Nephron (organoid): Measurements from ENCODE around the gene PARD3.

Source experiments
- H3K27ac Mint-ChIP-seq, 3 experiments: 2 replicates each; pipeline ENCODE4 v1.8.0; 2020; ENCODE audit warnings: mixed read lengths in 3 of 3, mild to moderate bottlenecking in 2 of 3, moderate library complexity in 1 of 3
- H3K27me3 Mint-ChIP-seq: 2 replicates; pipeline ENCODE4 v1.8.0; 2021; ENCODE audit warnings: low read depth, mild to moderate bottlenecking, moderate library complexity, mixed read lengths
- H3K36me3 Mint-ChIP-seq: 2 replicates; pipeline ENCODE4 v1.8.0; 2020; ENCODE audit warnings: low read depth, mixed read lengths
- H3K4me1 Mint-ChIP-seq: 2 replicates; pipeline ENCODE4 v1.8.0; 2020; ENCODE audit warnings: mixed read lengths
- H3K4me3 Mint-ChIP-seq, 3 experiments: 2 replicates each; pipeline ENCODE4 v1.8.0; 2020; ENCODE audit warnings: mild to moderate bottlenecking in 3 of 3, mixed read lengths in 3 of 3, moderate library complexity in 2 of 3
- H3K9me3 Mint-ChIP-seq: 2 replicates; pipeline ENCODE4 v1.8.0; 2020; ENCODE audit warnings: mixed read lengths
- CTCF ChIP-seq, 3 experiments: fragments of 200-600 bp; sonication (generic); IDR thresholded peaks; one replicate each; pipeline ENCODE4 v1.5.0; 2021; ENCODE audit warnings: antibody characterized with exemption in 3 of 3; ENCODE audit not compliant: unreplicated experiment in 3 of 3

Gene PARD3

DNA sequence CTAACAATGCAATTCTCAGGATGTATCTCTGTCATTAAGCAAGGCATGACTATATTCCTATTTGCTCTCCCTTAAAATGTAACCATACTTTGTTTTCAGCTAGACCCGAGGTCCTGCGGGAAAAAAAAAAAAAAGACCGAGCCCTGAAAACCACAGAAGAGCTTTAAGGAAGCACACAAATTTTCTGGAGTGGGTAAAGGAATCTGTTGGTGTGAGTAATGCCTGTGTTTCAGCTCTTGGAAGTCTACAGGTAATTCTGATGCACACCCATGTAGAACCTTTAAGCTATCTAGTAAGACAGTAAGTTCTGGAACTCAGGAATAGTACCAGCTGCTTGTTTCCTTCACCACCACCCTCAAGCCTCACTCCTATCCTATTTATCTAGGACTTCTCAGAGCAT, 351.1 kb downstream of the PARD3 start:
- H3K9me3 Mint-ChIP-seq = no peaks in the 10 kb centered on the region
- peaks cover 8% of the 10 kb centered on the region for H3K4me1 Mint-ChIP-seq
- TF ChIP-seq CTCF (IDR thresholded peaks at IDR 0.05; ENCODE audit: unreplicated experiment in 3 of 3) = no peak
- H3K4me3 Mint-ChIP-seq = no peak overlapping the region
- no peaks in the 10 kb centered on the region for H3K27me3 Mint-ChIP-seq
- peak overlapping the region in 1 of 3 experiments; percentile 21 for H3K27ac Mint-ChIP-seq
- peaks cover 12% of the 10 kb centered on the region for H3K36me3 Mint-ChIP-seq

- Mint-ChIP-seq H3K4me3 (no peak overlapping the region), H3K9me3 (no peaks in the 10 kb centered on the region), H3K36me3 (peaks cover 4% of the 10 kb centered on the region), H3K27me3 (no peaks in the 10 kb centered on the region), H3K4me1 (peaks cover 8% of the 10 kb centered on the region), H3K27ac (no peak overlapping the region)
- no peak for TF ChIP-seq CTCF (IDR thresholded peaks at IDR 0.05; ENCODE audit: unreplicated experiment in 3 of 3)
Observed at GRCh38 chr10:34462993-34463392, 352.1 kb downstream of the PARD3 start.

DNA sequence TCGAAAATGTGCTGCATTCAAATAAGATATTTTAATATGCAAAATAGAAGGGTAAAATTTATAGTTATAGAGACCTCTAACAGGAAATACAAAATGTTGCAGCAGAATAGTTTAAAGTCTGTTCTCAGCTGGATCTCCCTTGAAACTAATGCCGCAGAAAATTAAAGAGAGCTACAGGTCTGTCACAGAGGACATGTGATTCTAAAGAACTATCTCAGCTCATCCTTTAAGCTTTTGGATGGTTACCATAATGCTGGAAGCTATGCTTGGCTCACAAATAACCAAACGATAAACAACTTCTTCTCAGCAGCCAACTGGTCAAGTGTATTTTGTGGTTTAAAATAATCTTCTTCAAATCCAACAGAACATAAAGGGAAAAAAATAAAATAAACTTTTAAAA, 353.0 kb downstream of the PARD3 start:
- Mint-ChIP-seq H3K27me3 (no peaks in the 10 kb centered on the region), H3K36me3 (peaks cover 2% of the 10 kb centered on the region), H3K4me1 (peaks cover 8% of the 10 kb centered on the region), H3K9me3 (no peaks in the 10 kb centered on the region), H3K4me3 (no peak overlapping the region), H3K27ac (peak overlapping the region in 2 of 3 experiments; percentile 21 to 61)
- no peak for TF ChIP-seq CTCF (IDR thresholded peaks at IDR 0.05; ENCODE audit: unreplicated experiment in 3 of 3)

DNA sequence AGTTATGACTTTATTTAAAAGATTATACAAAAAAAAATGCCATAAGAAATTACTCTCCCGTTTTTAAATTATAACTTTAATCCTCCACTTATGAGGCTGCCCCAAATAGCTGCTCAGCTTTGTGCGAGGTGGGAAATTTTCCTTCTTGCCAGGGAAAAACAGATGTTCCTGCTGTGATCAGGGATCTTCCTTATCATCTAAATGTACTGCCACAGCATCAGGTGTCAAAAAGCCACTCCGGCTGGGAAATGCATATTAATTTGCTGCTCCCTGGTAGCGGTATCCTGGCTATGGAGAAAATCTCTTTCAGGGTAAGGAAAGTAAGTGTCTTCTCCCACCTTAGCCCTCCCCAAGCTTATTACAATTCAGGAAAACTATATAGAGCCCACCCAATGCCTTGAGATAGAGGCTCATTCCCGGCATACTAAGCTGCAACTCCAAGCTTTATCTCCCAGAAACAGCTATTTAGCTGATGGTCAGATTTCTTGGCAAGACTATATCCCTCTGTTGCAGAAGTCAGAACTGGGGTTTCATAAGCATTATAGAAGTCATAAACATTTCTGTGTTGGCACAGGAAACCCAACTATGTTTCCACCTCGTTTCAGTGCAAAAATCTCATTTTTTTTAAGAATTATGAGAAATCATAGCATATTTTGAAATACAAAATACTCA, 360.4 kb downstream of the PARD3 start:
- Mint-ChIP-seq H3K27me3 (no peaks in the 10 kb centered on the region), H3K27ac (no peak overlapping the region)
- TF ChIP-seq CTCF (IDR thresholded peaks at IDR 0.05; ENCODE audit: unreplicated experiment in 3 of 3) = no peak

GRCh38 chr10:34449836-34450235, 365.3 kb downstream of the PARD3 start:
- Mint-ChIP-seq H3K4me3 (no peak overlapping the region), H3K27me3 (no peaks in the 10 kb centered on the region), H3K27ac (peak overlapping the region; percentile 4 to 17 (median 6)), H3K4me1 (peaks cover 8% of the 10 kb centered on the region), H3K36me3 (peaks cover 5% of the 10 kb centered on the region), H3K9me3 (no peaks in the 10 kb centered on the region)
- no peak for TF ChIP-seq CTCF (IDR thresholded peaks at IDR 0.05; ENCODE audit: unreplicated experiment in 3 of 3)

More for the DNA sequence above, 360.4 kb downstream of the PARD3 start:
- Mint-ChIP-seq H3K36me3 (peaks cover 6% of the 10 kb centered on the region), H3K4me3 (no peak overlapping the region), H3K9me3 (no peaks in the 10 kb centered on the region), H3K4me1 (peaks cover 5% of the 10 kb centered on the region)

DNA sequence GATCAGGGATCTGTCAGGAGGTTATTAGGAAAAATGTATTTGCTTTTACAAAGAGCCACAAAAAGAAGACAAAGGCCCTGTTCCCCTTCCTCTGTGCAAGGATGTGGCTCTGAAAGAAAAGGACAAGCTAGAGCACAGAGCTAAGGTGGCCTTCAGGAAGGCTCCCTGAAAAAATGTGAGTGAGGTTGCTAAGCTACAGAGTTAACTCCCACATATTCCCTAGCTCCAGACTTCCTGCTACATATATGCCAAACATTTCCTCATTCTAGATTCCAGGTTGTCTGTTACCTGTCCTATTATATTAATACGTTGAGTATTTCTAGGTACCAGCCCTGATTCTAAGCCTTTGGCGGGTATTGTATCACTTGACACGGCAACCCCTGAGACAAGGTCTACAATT, 369.0 kb downstream of the PARD3 start:
- TF ChIP-seq CTCF (IDR thresholded peaks at IDR 0.05; ENCODE audit: unreplicated experiment in 3 of 3) = no peak
- no peaks in the 10 kb centered on the region for H3K27me3 Mint-ChIP-seq
- peaks cover 14% of the 10 kb centered on the region for H3K4me1 Mint-ChIP-seq
- H3K27ac Mint-ChIP-seq = peak overlapping the region in 2 of 3 experiments; percentile 33 to 80
- H3K36me3 Mint-ChIP-seq = peaks cover 32% of the 10 kb centered on the region
- no peaks in the 10 kb centered on the region for H3K9me3 Mint-ChIP-seq
- H3K4me3 Mint-ChIP-seq = no peak overlapping the region
